Measurements from ENCODE around the gene CEP63.

The CEP63 gene

DNA sequence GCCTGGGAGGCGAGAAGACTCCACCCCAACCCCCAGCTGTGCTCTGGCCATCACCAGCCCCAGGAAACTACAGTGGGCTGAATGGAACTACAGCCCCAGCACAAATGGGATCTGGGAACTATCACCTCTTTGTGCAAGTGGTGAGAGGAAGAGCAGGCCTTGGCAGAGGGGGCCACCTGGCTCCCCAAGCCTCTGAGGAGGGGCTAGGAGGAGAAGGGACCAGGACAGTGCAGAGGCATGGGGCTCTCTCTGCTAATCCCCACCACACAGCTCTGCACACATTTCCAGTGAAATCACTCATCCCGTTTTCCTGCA is 133.4 kb downstream of the CEP63 start:
- Histone ChIP-seq H3K4me1 (ENCODE audit: insufficient read depth, poor library complexity, severe bottlenecking) (no peaks in the 10 kb centered on the region), H3K9me3 (ENCODE audit: severe bottlenecking) (no peaks in the 10 kb centered on the region), H3K27ac (ENCODE audit: poor library complexity, severe bottlenecking) (no peak overlapping the region), H3K27me3 (ENCODE audit: insufficient read depth, poor library complexity, severe bottlenecking) (no peaks in the 10 kb centered on the region), H3K4me3 (ENCODE audit: severe bottlenecking) (no peak overlapping the region), H3K36me3 (ENCODE audit: low read depth) (no peaks in the 10 kb centered on the region)
- ATAC-seq (ENCODE audit: low read depth) = no peak
- TF ChIP-seq, protein P1, sequence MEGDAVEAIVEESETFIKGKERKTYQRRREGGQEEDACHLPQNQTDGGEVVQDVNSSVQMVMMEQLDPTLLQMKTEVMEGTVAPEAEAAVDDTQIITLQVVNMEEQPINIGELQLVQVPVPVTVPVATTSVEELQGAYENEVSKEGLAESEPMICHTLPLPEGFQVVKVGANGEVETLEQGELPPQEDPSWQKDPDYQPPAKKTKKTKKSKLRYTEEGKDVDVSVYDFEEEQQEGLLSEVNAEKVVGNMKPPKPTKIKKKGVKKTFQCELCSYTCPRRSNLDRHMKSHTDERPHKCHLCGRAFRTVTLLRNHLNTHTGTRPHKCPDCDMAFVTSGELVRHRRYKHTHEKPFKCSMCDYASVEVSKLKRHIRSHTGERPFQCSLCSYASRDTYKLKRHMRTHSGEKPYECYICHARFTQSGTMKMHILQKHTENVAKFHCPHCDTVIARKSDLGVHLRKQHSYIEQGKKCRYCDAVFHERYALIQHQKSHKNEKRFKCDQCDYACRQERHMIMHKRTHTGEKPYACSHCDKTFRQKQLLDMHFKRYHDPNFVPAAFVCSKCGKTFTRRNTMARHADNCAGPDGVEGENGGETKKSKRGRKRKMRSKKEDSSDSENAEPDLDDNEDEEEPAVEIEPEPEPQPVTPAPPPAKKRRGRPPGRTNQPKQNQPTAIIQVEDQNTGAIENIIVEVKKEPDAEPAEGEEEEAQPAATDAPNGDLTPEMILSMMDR (IDR thresholded peaks at IDR 0.05; ENCODE audit: poor library complexity, severe bottlenecking) = no peak
- DNase-seq (ENCODE audit: low spot score) = no peak

DNA sequence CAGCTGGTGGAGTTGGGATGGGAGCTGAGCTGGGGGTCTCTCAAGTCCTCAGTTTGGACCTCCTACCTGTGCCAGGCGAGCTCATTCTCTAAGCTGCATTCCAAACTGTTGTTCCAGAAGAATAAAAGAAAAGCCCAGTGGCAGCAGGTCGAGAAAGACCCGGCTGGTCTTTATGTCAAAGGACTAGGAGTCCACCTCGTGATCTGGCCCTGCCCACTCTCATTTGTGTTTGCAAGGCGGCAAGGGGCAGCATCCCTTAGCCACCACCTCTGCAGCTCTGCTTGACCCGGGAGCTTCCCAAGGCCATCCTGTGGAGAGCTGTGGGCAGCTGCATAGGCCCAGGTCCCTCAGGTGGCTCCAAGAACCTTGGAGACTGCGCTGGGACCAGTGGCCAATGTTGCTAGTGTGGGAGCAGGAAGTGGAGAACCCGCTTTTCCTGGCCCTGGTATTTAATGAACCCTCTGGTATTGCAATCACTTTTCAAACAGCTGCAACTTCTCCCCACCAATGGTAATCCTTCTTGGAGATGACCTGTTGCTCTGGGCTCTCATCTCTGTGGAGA is 134.1 kb downstream of the CEP63 start:
- H3K27ac ChIP-seq (ENCODE audit: poor library complexity, severe bottlenecking) = no peak overlapping the region
- no peak for ATAC-seq (ENCODE audit: low read depth)
- no peak overlapping the region for H3K4me3 ChIP-seq (ENCODE audit: severe bottlenecking)
- TF ChIP-seq, protein P1 (IDR thresholded peaks at IDR 0.05; ENCODE audit: poor library complexity, severe bottlenecking) = no peak
- no peaks in the 10 kb centered on the region for H3K27me3 ChIP-seq (ENCODE audit: insufficient read depth, poor library complexity, severe bottlenecking)
- no peaks in the 10 kb centered on the region for H3K4me1 ChIP-seq (ENCODE audit: insufficient read depth, poor library complexity, severe bottlenecking)
- no peak for DNase-seq (ENCODE audit: low spot score)
- H3K9me3 ChIP-seq (ENCODE audit: severe bottlenecking) = no peaks in the 10 kb centered on the region
- no peaks in the 10 kb centered on the region for H3K36me3 ChIP-seq (ENCODE audit: low read depth)

DNA sequence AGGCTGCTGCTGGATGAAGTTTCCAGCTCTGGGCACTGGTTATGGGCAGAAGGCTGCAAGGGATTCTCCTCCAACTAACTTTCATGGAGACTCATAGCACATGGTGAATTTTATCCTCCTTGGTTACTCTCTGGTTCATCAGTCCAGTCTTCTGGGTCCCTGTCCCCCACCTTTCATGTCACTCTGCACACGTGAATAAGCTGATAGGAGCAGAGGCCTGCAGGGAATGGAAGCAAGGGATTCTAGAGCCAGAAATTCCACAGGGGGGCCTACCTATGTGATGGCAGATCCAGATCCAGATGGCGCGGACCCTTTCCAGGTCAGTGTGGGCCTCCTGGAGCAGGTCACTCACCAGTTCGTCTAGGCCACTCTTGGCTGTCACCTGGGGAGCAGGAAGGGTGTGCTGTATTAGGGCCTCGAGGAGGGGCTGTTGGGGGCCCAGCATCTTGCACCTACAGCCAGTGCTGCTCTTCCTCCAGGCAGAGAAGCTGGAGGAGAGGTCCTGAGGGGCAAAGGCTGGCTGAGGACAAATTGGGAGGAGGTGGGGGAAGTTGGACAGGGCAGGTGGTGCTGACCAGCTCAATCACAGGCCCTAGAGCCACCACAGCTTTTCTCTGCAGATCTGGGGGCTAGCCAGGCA is 134.7 kb downstream of the CEP63 start:
- TF ChIP-seq, protein P1 (IDR thresholded peaks at IDR 0.05; ENCODE audit: poor library complexity, severe bottlenecking) = no peak
- no peaks in the 10 kb centered on the region for H3K27me3 ChIP-seq (ENCODE audit: insufficient read depth, poor library complexity, severe bottlenecking)
- ATAC-seq (ENCODE audit: low read depth) (no peak), DNase-seq (ENCODE audit: low spot score) (no peak)
- H3K36me3 ChIP-seq (ENCODE audit: low read depth) = no peaks in the 10 kb centered on the region
- no peaks in the 10 kb centered on the region for H3K4me1 ChIP-seq (ENCODE audit: insufficient read depth, poor library complexity, severe bottlenecking)
- H3K4me3 ChIP-seq (ENCODE audit: severe bottlenecking) = no peak overlapping the region
- no peak overlapping the region for H3K27ac ChIP-seq (ENCODE audit: poor library complexity, severe bottlenecking)
- no peaks in the 10 kb centered on the region for H3K9me3 ChIP-seq (ENCODE audit: severe bottlenecking)

DNA sequence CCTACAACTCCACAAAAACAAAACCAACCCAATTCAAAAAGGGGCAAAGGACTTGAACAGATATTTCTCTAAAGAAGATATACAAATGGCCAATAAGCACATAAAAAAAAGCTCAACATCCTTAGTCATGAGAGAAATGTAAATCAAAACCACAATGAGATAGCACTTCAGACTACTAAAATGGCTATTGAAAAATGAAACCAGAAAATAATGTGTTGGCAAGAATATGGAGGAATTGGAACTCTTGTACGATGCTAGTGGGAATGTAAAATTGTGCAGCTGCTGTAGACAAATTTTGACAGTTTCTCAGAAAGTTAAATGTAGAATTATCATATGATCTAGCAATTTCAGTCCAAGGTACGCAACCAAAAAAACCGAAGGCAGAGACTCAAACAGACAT is 136.0 kb downstream of the CEP63 start:
- no peak overlapping the region for H3K27ac ChIP-seq (ENCODE audit: poor library complexity, severe bottlenecking)
- no peak for ATAC-seq (ENCODE audit: low read depth)
- no peaks in the 10 kb centered on the region for H3K36me3 ChIP-seq (ENCODE audit: low read depth)
- no peak overlapping the region for H3K4me3 ChIP-seq (ENCODE audit: severe bottlenecking)
- H3K27me3 ChIP-seq (ENCODE audit: insufficient read depth, poor library complexity, severe bottlenecking) = no peaks in the 10 kb centered on the region
- DNase-seq (ENCODE audit: low spot score) = no peak
- no peaks in the 10 kb centered on the region for H3K9me3 ChIP-seq (ENCODE audit: severe bottlenecking)
- H3K4me1 ChIP-seq (ENCODE audit: insufficient read depth, poor library complexity, severe bottlenecking) = no peaks in the 10 kb centered on the region
- TF ChIP-seq, protein P1 (IDR thresholded peaks at IDR 0.05; ENCODE audit: poor library complexity, severe bottlenecking) = no peak

DNA sequence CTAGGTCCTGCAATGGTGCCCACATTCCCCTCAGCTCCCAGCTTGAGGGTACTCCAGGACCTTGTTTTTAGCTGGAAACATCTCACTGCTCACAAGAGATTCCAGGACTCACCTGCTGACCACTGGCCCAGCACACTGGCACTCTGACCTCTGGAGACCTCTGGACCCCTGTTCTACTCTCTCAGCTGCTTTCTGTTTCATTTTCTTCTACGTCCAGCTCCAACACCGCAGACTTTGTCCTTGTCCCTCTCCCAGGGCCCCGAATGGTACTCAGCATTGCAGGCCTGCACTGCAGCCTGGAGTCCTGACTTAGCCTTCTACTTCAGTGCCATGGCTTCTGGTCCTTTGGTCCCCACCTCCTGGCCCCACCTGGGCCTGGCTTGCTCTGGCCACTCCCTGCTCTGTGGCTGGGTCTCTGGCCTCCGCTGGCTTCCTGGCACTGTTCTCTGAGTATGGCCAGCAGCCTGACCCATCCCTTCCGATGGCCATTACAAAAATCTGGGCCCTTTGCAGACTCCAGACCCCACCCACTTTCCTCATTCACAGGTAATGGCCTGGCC is 137.0 kb downstream of the CEP63 start:
- no peak for DNase-seq (ENCODE audit: low spot score)
- no peak for ATAC-seq (ENCODE audit: low read depth)

More for the DNA sequence above, 137.0 kb downstream of the CEP63 start:
- Histone ChIP-seq H3K4me3 (ENCODE audit: severe bottlenecking) (no peak overlapping the region), H3K27me3 (ENCODE audit: insufficient read depth, poor library complexity, severe bottlenecking) (no peaks in the 10 kb centered on the region), H3K4me1 (ENCODE audit: insufficient read depth, poor library complexity, severe bottlenecking) (no peaks in the 10 kb centered on the region), H3K36me3 (ENCODE audit: low read depth) (no peaks in the 10 kb centered on the region), H3K27ac (ENCODE audit: poor library complexity, severe bottlenecking) (no peak overlapping the region), H3K9me3 (ENCODE audit: severe bottlenecking) (no peaks in the 10 kb centered on the region)
- TF ChIP-seq, protein P1 (IDR thresholded peaks at IDR 0.05; ENCODE audit: poor library complexity, severe bottlenecking) = no peak

All from RWPE2 (cell line).